Activated T-cell treated with anti-CD3 and anti-CD28 coated beads, Interleukin-2, amount 50 U/mL, for 4 hours (primary cell): Measurements from ENCODE around the gene FXYD6. TPM values are rescaled to one million over a fixed set of nuclear protein-coding genes. Genes with fewer than 3 reads are reported as not detected.

ENCODE experiments used
- ATAC-seq, 2 donors: fragments of 200-7000 bp; cut with Tn5 transposase; one replicate each; pipeline ENCODE4 v1.10.0; 2021
- DNase-seq: peaks from one replicate; pipeline ENCODE4 v3.0.0-alpha.2; 2020
- H3K27me3 Mint-ChIP-seq: one replicate; pipeline ENCODE4 v1.8.0; 2021; ENCODE audit warnings: low read depth, mixed read lengths
- H3K36me3 Mint-ChIP-seq: one replicate; pipeline ENCODE4 v1.8.0; 2022; ENCODE audit warnings: mixed read lengths; ENCODE audit not compliant: insufficient read depth
- H3K4me1 Mint-ChIP-seq: one replicate; pipeline ENCODE4 v1.8.0; 2021; ENCODE audit warnings: low read depth, mixed read lengths
- H3K4me3 Mint-ChIP-seq: one replicate; pipeline ENCODE4 v1.8.0; 2021; ENCODE audit warnings: mild to moderate bottlenecking, moderate library complexity, mixed read lengths
- H3K9me3 Mint-ChIP-seq: one replicate; pipeline ENCODE4 v1.8.0; 2021; ENCODE audit warnings: mixed read lengths
- total RNA-seq, 3 donors: library from RNA; stranded (reverse); gene quantifications; one replicate each; pipeline ENCODE4 v1.2.1, GENCODE V29; 2021

The FXYD6 gene
- total RNA-seq, 3 donors from 2014 or later, result 0.16 to 0.38 TPM; not detected in 1

- no peak overlapping the region for H3K4me3 Mint-ChIP-seq
- peaks cover 14% of the 10 kb centered on the region for H3K27me3 Mint-ChIP-seq
- H3K36me3 Mint-ChIP-seq, result no peaks in the 10 kb centered on the region
- H3K9me3 Mint-ChIP-seq, result peaks cover 4% of the 10 kb centered on the region
- ATAC-seq (peak; percentile 28 to 57), DNase-seq (no peak)
- no peaks in the 10 kb centered on the region for H3K4me1 Mint-ChIP-seq
Observed at GRCh38 chr11:117884994-117885393, 8.5 kb upstream of the FXYD6 start.

- H3K4me3 Mint-ChIP-seq, result no peak overlapping the region
- ATAC-seq, result no peak
Observed at GRCh38 chr11:117883063-117883462, 6.6 kb upstream of the FXYD6 start.

GRCh38 chr11:117882311-117882905, 6.0 kb upstream of the FXYD6 start:
- no peaks in the 10 kb centered on the region for H3K36me3 Mint-ChIP-seq
- DNase-seq (no peak), ATAC-seq (no peak)
- peaks cover 23% of the 10 kb centered on the region for H3K27me3 Mint-ChIP-seq
- H3K4me1 Mint-ChIP-seq, result no peaks in the 10 kb centered on the region
- H3K4me3 Mint-ChIP-seq, result no peak overlapping the region
- no peaks in the 10 kb centered on the region for H3K9me3 Mint-ChIP-seq

More at GRCh38 chr11:117883063-117883462, 6.6 kb upstream of the FXYD6 start:
- Mint-ChIP-seq H3K4me1 (no peaks in the 10 kb centered on the region), H3K36me3 (no peaks in the 10 kb centered on the region), H3K9me3 (no peaks in the 10 kb centered on the region), H3K27me3 (peaks cover 19% of the 10 kb centered on the region)
- DNase-seq, result no peak

GRCh38 chr11:117881217-117881616, 4.8 kb upstream of the FXYD6 start:
- H3K9me3 Mint-ChIP-seq, result no peaks in the 10 kb centered on the region

GRCh38 chr11:117879516-117880480, 3.3 kb upstream of the FXYD6 start:
- H3K4me3 Mint-ChIP-seq, result no peak overlapping the region
- no peak for DNase-seq
- H3K4me1 Mint-ChIP-seq, result peaks cover 21% of the 10 kb centered on the region
- H3K27me3 Mint-ChIP-seq, result peaks cover 45% of the 10 kb centered on the region
- H3K9me3 Mint-ChIP-seq, result no peaks in the 10 kb centered on the region
- ATAC-seq, result no peak
- no peaks in the 10 kb centered on the region for H3K36me3 Mint-ChIP-seq

More at GRCh38 chr11:117881217-117881616, 4.8 kb upstream of the FXYD6 start:
- DNase-seq, result no peak
- Mint-ChIP-seq H3K36me3 (no peaks in the 10 kb centered on the region), H3K4me1 (peaks cover 7% of the 10 kb centered on the region), H3K27me3 (peaks cover 32% of the 10 kb centered on the region), H3K4me3 (no peak overlapping the region)
- no peak for ATAC-seq

GRCh38 chr11:117878939-117879475, 2.5 kb upstream of the FXYD6 start:
- ATAC-seq, result no peak

GRCh38 chr11:117878314-117878938, 2.0 kb upstream of the FXYD6 start:
- ATAC-seq, result no peak
- Mint-ChIP-seq H3K4me1 (peaks cover 26% of the 10 kb centered on the region), H3K27me3 (peaks cover 55% of the 10 kb centered on the region), H3K4me3 (no peak overlapping the region), H3K9me3 (no peaks in the 10 kb centered on the region), H3K36me3 (no peaks in the 10 kb centered on the region)
- no peak for DNase-seq

More at GRCh38 chr11:117878939-117879475, 2.5 kb upstream of the FXYD6 start:
- Mint-ChIP-seq H3K9me3 (no peaks in the 10 kb centered on the region), H3K4me3 (no peak overlapping the region), H3K4me1 (peaks cover 24% of the 10 kb centered on the region), H3K27me3 (peaks cover 51% of the 10 kb centered on the region), H3K36me3 (no peaks in the 10 kb centered on the region)
- DNase-seq, result no peak

GRCh38 chr11:117877120-117877784, 794 bp upstream of the FXYD6 start:
- no peaks in the 10 kb centered on the region for H3K9me3 Mint-ChIP-seq
- no peaks in the 10 kb centered on the region for H3K36me3 Mint-ChIP-seq
- H3K4me3 Mint-ChIP-seq, result peak overlapping the region; percentile 68
- ATAC-seq (no peak), DNase-seq (no peak)
- H3K27me3 Mint-ChIP-seq, result peaks cover 61% of the 10 kb centered on the region
- peaks cover 29% of the 10 kb centered on the region for H3K4me1 Mint-ChIP-seq

- H3K4me3 Mint-ChIP-seq, result peak overlapping the region; percentile 81
- ATAC-seq (peak; percentile 13 to 23), DNase-seq (no peak)
- no peaks in the 10 kb centered on the region for H3K36me3 Mint-ChIP-seq
- H3K9me3 Mint-ChIP-seq, result no peaks in the 10 kb centered on the region
- H3K27me3 Mint-ChIP-seq, result peaks cover 61% of the 10 kb centered on the region
- H3K4me1 Mint-ChIP-seq, result peaks cover 29% of the 10 kb centered on the region
Observed at GRCh38 chr11:117876059-117876340, 458 bp downstream of the FXYD6 start.

GRCh38 chr11:117875382-117876058, 938 bp downstream of the FXYD6 start:
- H3K27me3 Mint-ChIP-seq, result peaks cover 57% of the 10 kb centered on the region
- peak overlapping the region; percentile 81 for H3K4me3 Mint-ChIP-seq
- no peak for DNase-seq
- ATAC-seq, result peak; percentile 43 to 51
- no peaks in the 10 kb centered on the region for H3K36me3 Mint-ChIP-seq
- H3K4me1 Mint-ChIP-seq, result peaks cover 29% of the 10 kb centered on the region
- H3K9me3 Mint-ChIP-seq, result no peaks in the 10 kb centered on the region

- peaks cover 53% of the 10 kb centered on the region for H3K27me3 Mint-ChIP-seq
- DNase-seq (no peak), ATAC-seq (peak in 1 of 2 donors; percentile 29)
- no peaks in the 10 kb centered on the region for H3K36me3 Mint-ChIP-seq
- peaks cover 29% of the 10 kb centered on the region for H3K4me1 Mint-ChIP-seq
- H3K9me3 Mint-ChIP-seq, result no peaks in the 10 kb centered on the region
- H3K4me3 Mint-ChIP-seq, result no peak overlapping the region
Observed at GRCh38 chr11:117874910-117875381, 1.5 kb downstream of the FXYD6 start.

- H3K36me3 Mint-ChIP-seq, result no peaks in the 10 kb centered on the region
Observed at GRCh38 chr11:117874253-117874909, 2.1 kb downstream of the FXYD6 start.

GRCh38 chr11:117873828-117874125, 2.7 kb downstream of the FXYD6 start:
- H3K9me3 Mint-ChIP-seq, result no peaks in the 10 kb centered on the region

More at GRCh38 chr11:117874253-117874909, 2.1 kb downstream of the FXYD6 start:
- H3K4me3 Mint-ChIP-seq, result no peak overlapping the region
- H3K4me1 Mint-ChIP-seq, result peaks cover 29% of the 10 kb centered on the region
- H3K9me3 Mint-ChIP-seq, result no peaks in the 10 kb centered on the region
- DNase-seq (no peak), ATAC-seq (no peak)
- peaks cover 50% of the 10 kb centered on the region for H3K27me3 Mint-ChIP-seq

More at GRCh38 chr11:117873828-117874125, 2.7 kb downstream of the FXYD6 start:
- H3K27me3 Mint-ChIP-seq, result peaks cover 50% of the 10 kb centered on the region
- no peaks in the 10 kb centered on the region for H3K36me3 Mint-ChIP-seq
- H3K4me1 Mint-ChIP-seq, result peaks cover 29% of the 10 kb centered on the region
- ATAC-seq (no peak), DNase-seq (no peak)
- H3K4me3 Mint-ChIP-seq, result no peak overlapping the region
